HEK293 (cell line): ENCODE data around the gene TESK2.

Experiments used
- CTCF ChIA-PET: fragments of 350-600 bp; formaldehyde crosslinking; extraction: SDS; loops from one replicate; lab custom pipeline; 2021; ENCODE audit warnings: antibody characterized with exemption; lab: Yijun Ruan, JAX
- POLR2A ChIA-PET: fragments of 300-600 bp; formaldehyde crosslinking; extraction: SDS; loops from one replicate; lab custom pipeline; 2020; ENCODE audit warnings: antibody characterized with exemption, inconsistent platforms; lab: Yijun Ruan, JAX
- H3K27ac ChIP-seq: fragments of 200-500 bp; sonication (Bioruptor generic); 2 replicates; pipeline ENCODE4 v1.5.1; 2014; ENCODE audit warnings: low read depth, low read length, control low read depth, inconsistent platforms; ENCODE audit errors: extremely low read depth
- H3K36me3 ChIP-seq, 2 experiments: fragments of 200-500 bp in 1 of 2; sonication (Bioruptor generic) in 1 of 2; 1 replicate in 1 of 2; 2 replicates in 1 of 2; pipeline ENCODE4 v1.5.1; 2014 to 2017; ENCODE audit warnings: inconsistent platforms in 2 of 2, low read length in 2 of 2; ENCODE audit not compliant: control insufficient read depth in 2 of 2, insufficient read depth in 1 of 2
- H3K4me1 ChIP-seq: fragments of 200-500 bp; sonication (Bioruptor generic); 2 replicates; pipeline ENCODE4 v1.5.1; 2014; ENCODE audit warnings: mild to moderate bottlenecking, low read length, inconsistent platforms; ENCODE audit not compliant: control insufficient read depth, insufficient read depth
- H3K4me3 ChIP-seq: 2 replicates; pipeline ENCODE4 v1.5.1; 2011; ENCODE audit warnings: low read depth, mild to moderate bottlenecking, control low read depth, low read length, moderate library complexity
- H3K9me3 ChIP-seq: fragments of 200-500 bp; sonication (Bioruptor generic); 2 replicates; pipeline ENCODE4 v1.5.1; 2014; ENCODE audit warnings: low read depth, low read length, inconsistent platforms; ENCODE audit not compliant: control insufficient read depth, insufficient read depth
- GLI4 ChIP-seq: fragments of 450-650 bp; formaldehyde crosslinking; IDR thresholded peaks from 2 replicates; pipeline ENCODE4 v1.5.1; 2016; ENCODE audit warnings: missing biosample characterization, missing genetic modification characterization
- MZF1 ChIP-seq: fragments of 450-650 bp; formaldehyde crosslinking; IDR thresholded peaks from 2 replicates; pipeline ENCODE4 v1.5.1; 2017; ENCODE audit warnings: missing biosample characterization, missing genetic modification characterization, borderline replicate concordance
- SCRT2 ChIP-seq: fragments of 450-650 bp; formaldehyde crosslinking; IDR thresholded peaks from 2 replicates; pipeline ENCODE4 v1.5.1; 2016; ENCODE audit warnings: missing biosample characterization, missing genetic modification characterization
- YY2 ChIP-seq: fragments of 450-650 bp; formaldehyde crosslinking; IDR thresholded peaks from 2 replicates; pipeline ENCODE4 v1.5.1; 2016; ENCODE audit warnings: missing biosample characterization, missing genetic modification characterization
- ZNF10 ChIP-seq: fragments of 450-650 bp; formaldehyde crosslinking; IDR thresholded peaks from 2 replicates; pipeline ENCODE4 v1.5.1; 2017; ENCODE audit warnings: missing biosample characterization, missing genetic modification characterization
- ZNF140 ChIP-seq: fragments of 450-650 bp; formaldehyde crosslinking; IDR thresholded peaks from 2 replicates; pipeline ENCODE4 v1.5.1; 2016; ENCODE audit warnings: missing biosample characterization, missing genetic modification characterization
- ZNF146 ChIP-seq: fragments of 450-650 bp; formaldehyde crosslinking; IDR thresholded peaks from 2 replicates; pipeline ENCODE4 v1.5.1; 2016; ENCODE audit warnings: missing biosample characterization, missing genetic modification characterization
- ZNF174 ChIP-seq: fragments of 450-650 bp; formaldehyde crosslinking; IDR thresholded peaks from 2 replicates; pipeline ENCODE4 v1.5.0; 2017; ENCODE audit warnings: missing biosample characterization, mild to moderate bottlenecking, missing genetic modification characterization
- ZNF24 ChIP-seq: fragments of 450-650 bp; formaldehyde crosslinking; IDR thresholded peaks from 2 replicates; pipeline ENCODE4 v1.5.1; 2016; ENCODE audit warnings: missing biosample characterization, missing genetic modification characterization
- ZNF341 ChIP-seq: fragments of 450-650 bp; formaldehyde crosslinking; IDR thresholded peaks from 2 replicates; pipeline ENCODE4; 2016; ENCODE audit warnings: low read depth, missing biosample characterization, missing genetic modification characterization
- ZNF354C ChIP-seq: fragments of 450-650 bp; formaldehyde crosslinking; IDR thresholded peaks from 2 replicates; pipeline ENCODE4 v1.5.1; 2016; ENCODE audit warnings: missing biosample characterization, missing genetic modification characterization, low read depth, borderline replicate concordance
- ZNF423 ChIP-seq: fragments of 450-650 bp; formaldehyde crosslinking; IDR thresholded peaks from 2 replicates; pipeline ENCODE4 v1.5.1; 2016; ENCODE audit warnings: missing biosample characterization, missing genetic modification characterization
- ZNF501 ChIP-seq: fragments of 450-650 bp; formaldehyde crosslinking; IDR thresholded peaks from 2 replicates; pipeline ENCODE4 v1.5.1; 2016; ENCODE audit warnings: missing biosample characterization, missing genetic modification characterization
- ZNF561 ChIP-seq: fragments of 450-650 bp; IDR thresholded peaks from 2 replicates; pipeline ENCODE4 v1.5.1; 2018; ENCODE audit warnings: missing biosample characterization, missing genetic modification characterization, borderline replicate concordance
- ZNF623 ChIP-seq: fragments of 450-650 bp; formaldehyde crosslinking; IDR thresholded peaks from 2 replicates; pipeline ENCODE4 v1.5.1; 2016; ENCODE audit warnings: missing biosample characterization, missing genetic modification characterization
- ZNF629 ChIP-seq: fragments of 450-650 bp; formaldehyde crosslinking; IDR thresholded peaks from 2 replicates; pipeline ENCODE4 v1.5.1; 2017; ENCODE audit warnings: missing biosample characterization, missing genetic modification characterization
- ZXDB ChIP-seq: fragments of 450-650 bp; formaldehyde crosslinking; IDR thresholded peaks from 2 replicates; pipeline ENCODE4 v1.5.1; 2016; ENCODE audit warnings: missing biosample characterization, missing genetic modification characterization
- TF ChIP-seq, protein P1 (sequence below): fragments of 450-650 bp; formaldehyde crosslinking; IDR thresholded peaks from 2 replicates; pipeline ENCODE4 v1.5.1; 2016; ENCODE audit warnings: missing biosample characterization, missing genetic modification characterization
- TF ChIP-seq, protein P2 (sequence below): fragments of 450-650 bp; formaldehyde crosslinking; IDR thresholded peaks from 2 replicates; pipeline ENCODE4 v1.5.1; 2017; ENCODE audit warnings: missing biosample characterization, missing genetic modification characterization
- TF ChIP-seq, protein P3 (sequence below): fragments of 450-650 bp; formaldehyde crosslinking; IDR thresholded peaks from 2 replicates; pipeline ENCODE4 v1.5.0; 2017; ENCODE audit warnings: missing biosample characterization, missing genetic modification characterization, borderline replicate concordance
- TF ChIP-seq, protein P4 (sequence below): fragments of 450-650 bp; formaldehyde crosslinking; IDR thresholded peaks from 2 replicates; pipeline ENCODE4 v1.5.1; 2016; ENCODE audit warnings: missing biosample characterization, missing genetic modification characterization, borderline replicate concordance

The TESK2 gene

DNA sequence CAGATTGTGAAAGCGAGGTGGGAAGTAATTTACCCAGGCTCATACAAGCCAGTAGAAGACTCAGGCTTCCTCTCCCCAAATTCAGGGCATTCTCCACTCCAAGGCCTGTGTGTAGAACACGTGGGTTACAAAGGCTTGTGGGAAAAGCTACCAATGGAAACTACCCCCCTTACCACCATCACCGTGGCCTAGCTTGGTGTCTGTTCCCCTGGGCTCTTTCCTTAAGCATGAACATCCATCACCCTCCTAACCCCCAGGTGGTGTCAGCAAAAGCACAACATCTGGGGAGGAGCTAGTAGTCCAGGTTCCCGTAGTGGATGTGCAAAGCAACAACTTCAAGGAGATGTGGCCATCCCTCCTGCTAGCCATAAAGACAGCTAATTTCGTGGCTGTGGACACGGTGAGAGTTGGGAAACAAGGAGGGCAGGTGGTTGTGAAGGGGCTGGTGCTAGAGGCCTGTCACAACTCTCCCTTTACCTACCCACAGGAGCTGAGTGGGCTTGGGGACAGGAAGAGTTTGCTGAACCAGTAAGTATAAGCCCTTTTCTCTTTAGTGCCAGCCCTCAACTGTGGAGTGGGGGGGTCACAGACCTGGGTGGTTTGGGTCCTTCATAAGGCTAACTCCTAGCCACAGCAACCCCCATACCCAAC, 150.0 kb downstream of the TESK2 start:
- H3K36me3 ChIP-seq = peaks cover 0 to 59% of the 10 kb centered on the region in 2 experiments; a peak in 2 of 3 replicates
- H3K4me1 ChIP-seq = no peaks in the 10 kb centered on the region
- H3K9me3 ChIP-seq = no peaks in the 10 kb centered on the region
- CTCF ChIA-PET = interaction anchor here (0.6 to 2.3 kb wide), 10 partner anchors 8 to 610 kb away, joined by 3 to 8 read pairs (median 5); partner anchors contain the start of genes RNU5D-1 and TESK2
- TF ChIP-seq ZNF501 (tag by site-specific recombination) = 0 out of 2 replicates have a peak, but pooled peaks have one; percentile 24
- TF ChIP-seq, protein P1, sequence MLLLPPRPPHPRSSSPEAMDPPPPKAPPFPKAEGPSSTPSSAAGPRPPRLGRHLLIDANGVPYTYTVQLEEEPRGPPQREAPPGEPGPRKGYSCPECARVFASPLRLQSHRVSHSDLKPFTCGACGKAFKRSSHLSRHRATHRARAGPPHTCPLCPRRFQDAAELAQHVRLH = peak; percentile 90
- no peak for TF ChIP-seq ZNF140 (tag by site-specific recombination)
- TF ChIP-seq ZNF174 (tag by site-specific recombination) = no peak
- no peak for TF ChIP-seq ZNF561
- peak; percentile 40; the same call in 1 of the 2 replicates for TF ChIP-seq ZNF10
- TF ChIP-seq, all 188 proteins: peak for 3
- H3K4me3 ChIP-seq = peak overlapping the region; percentile 67
- POLR2A ChIA-PET = interaction anchor here (0.6 to 3.2 kb wide), 20 partner anchors 9 to 619 kb away, joined by 3 to 62 read pairs (median 9); partner anchors contain the start of genes BTBD19, CCDC163, HECTD3 and HPDL
- peak overlapping the region; percentile 75; the same call in 1 of the 2 replicates for H3K27ac ChIP-seq

DNA sequence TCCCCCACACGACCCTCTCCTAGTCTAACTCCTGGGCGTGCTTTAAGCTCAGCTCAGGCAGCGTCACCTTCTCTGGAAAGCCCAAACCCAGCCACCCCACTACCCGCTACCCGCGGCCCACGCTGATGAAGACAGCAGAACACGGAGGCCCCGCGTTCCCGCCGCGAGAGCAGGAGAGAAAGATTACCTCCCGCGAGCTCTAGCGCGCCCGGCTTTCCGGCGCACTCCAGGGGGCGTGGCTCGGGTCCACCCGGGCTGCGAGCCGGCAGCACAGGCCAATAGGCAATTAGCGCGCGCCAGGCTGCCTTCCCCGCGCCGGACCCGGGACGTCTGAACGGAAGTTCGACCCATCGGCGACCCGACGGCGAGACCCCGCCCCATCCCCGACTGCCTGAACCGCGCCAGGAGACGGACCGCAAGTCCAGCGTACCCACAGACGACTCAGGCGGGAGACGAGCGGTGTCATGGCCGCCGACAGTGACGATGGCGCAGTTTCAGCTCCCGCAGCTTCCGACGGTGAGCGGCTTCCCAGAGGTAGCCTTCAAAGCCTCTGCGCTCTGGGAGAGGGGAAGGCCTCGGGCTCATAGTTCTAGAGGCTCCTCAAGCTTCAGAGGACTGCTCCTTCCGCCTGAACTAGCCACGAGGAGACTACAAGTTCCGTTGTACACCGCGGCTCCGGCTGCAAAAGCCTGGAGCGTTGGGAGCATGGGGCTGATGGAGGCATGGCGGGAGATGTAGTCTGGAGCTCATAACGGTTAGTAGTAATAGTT, 151.0 kb downstream of the TESK2 start, which contains the start of the genes MUTYH and TOE1:
MUTYH (minus strand) TSS at position 652 of the 770 bp plus-strand sequence. CDS start 5,935 bp downstream, outside the sequence.
TOE1 (plus strand) TSS at position 382 of the 770 bp plus-strand sequence; CDS start at position 465, 83 bp downstream.
- peaks cover 0 to 50% of the 10 kb centered on the region in 2 experiments; a peak in 2 of 3 replicates for H3K36me3 ChIP-seq
- peak within 1 kb of the TSS; percentile 67 for H3K4me3 ChIP-seq
- H3K27ac ChIP-seq = peak within 1 kb of the TSS; percentile 75
- ChIA-PET CTCF (interaction anchor here (0.7 to 2.3 kb wide), 12 partner anchors 9 to 884 kb away, joined by 3 to 8 read pairs (median 5); partner anchors contain the start of genes RNU5D-1 and TESK2), POLR2A (interaction anchor here (0.6 to 3.2 kb wide), 37 partner anchors 10 to 907 kb away, joined by 3 to 62 read pairs (median 6); partner anchors contain the start of genes AKR1A1, BTBD19, CCDC163 and GPBP1L1)
- no peaks in the 10 kb centered on the region for H3K4me1 ChIP-seq
- no peaks in the 10 kb centered on the region for H3K9me3 ChIP-seq
- peak; percentile 36; the same call in 1 of the 2 replicates for TF ChIP-seq SCRT2 (tag by site-specific recombination)
- 0 out of 2 replicates have a peak, but pooled peaks have one; percentile 15 for TF ChIP-seq GLI4 (tag by site-specific recombination)
- TF ChIP-seq, protein P2, sequence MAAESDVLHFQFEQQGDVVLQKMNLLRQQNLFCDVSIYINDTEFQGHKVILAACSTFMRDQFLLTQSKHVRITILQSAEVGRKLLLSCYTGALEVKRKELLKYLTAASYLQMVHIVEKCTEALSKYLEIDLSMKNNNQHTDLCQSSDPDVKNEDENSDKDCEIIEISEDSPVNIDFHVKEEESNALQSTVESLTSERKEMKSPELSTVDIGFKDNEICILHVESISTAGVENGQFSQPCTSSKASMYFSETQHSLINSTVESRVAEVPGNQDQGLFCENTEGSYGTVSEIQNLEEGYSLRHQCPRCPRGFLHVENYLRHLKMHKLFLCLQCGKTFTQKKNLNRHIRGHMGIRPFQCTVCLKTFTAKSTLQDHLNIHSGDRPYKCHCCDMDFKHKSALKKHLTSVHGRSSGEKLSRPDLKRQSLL (tag by site-specific recombination) = peak; percentile 91
- TF ChIP-seq ZNF623 (tag by site-specific recombination) = 0 out of 2 replicates have a peak, but pooled peaks have one; percentile 15
- TF ChIP-seq, protein P3, sequence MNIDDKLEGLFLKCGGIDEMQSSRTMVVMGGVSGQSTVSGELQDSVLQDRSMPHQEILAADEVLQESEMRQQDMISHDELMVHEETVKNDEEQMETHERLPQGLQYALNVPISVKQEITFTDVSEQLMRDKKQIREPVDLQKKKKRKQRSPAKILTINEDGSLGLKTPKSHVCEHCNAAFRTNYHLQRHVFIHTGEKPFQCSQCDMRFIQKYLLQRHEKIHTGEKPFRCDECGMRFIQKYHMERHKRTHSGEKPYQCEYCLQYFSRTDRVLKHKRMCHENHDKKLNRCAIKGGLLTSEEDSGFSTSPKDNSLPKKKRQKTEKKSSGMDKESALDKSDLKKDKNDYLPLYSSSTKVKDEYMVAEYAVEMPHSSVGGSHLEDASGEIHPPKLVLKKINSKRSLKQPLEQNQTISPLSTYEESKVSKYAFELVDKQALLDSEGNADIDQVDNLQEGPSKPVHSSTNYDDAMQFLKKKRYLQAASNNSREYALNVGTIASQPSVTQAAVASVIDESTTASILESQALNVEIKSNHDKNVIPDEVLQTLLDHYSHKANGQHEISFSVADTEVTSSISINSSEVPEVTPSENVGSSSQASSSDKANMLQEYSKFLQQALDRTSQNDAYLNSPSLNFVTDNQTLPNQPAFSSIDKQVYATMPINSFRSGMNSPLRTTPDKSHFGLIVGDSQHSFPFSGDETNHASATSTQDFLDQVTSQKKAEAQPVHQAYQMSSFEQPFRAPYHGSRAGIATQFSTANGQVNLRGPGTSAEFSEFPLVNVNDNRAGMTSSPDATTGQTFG = no peak
- peak; percentile 72 for TF ChIP-seq ZNF629 (tag by site-specific recombination)
- TF ChIP-seq ZNF24 (tag by site-specific recombination) = peak; percentile 73; the same call in 1 of the 2 replicates
- 0 out of 2 replicates have a peak, but pooled peaks have one; percentile 6 for TF ChIP-seq ZNF146 (tag by site-specific recombination)
- peak; percentile 12; the same call in 1 of the 2 replicates for TF ChIP-seq ZNF341 (tag by site-specific recombination)
- no peak for TF ChIP-seq ZNF354C (tag by site-specific recombination)
- TF ChIP-seq, protein P4, sequence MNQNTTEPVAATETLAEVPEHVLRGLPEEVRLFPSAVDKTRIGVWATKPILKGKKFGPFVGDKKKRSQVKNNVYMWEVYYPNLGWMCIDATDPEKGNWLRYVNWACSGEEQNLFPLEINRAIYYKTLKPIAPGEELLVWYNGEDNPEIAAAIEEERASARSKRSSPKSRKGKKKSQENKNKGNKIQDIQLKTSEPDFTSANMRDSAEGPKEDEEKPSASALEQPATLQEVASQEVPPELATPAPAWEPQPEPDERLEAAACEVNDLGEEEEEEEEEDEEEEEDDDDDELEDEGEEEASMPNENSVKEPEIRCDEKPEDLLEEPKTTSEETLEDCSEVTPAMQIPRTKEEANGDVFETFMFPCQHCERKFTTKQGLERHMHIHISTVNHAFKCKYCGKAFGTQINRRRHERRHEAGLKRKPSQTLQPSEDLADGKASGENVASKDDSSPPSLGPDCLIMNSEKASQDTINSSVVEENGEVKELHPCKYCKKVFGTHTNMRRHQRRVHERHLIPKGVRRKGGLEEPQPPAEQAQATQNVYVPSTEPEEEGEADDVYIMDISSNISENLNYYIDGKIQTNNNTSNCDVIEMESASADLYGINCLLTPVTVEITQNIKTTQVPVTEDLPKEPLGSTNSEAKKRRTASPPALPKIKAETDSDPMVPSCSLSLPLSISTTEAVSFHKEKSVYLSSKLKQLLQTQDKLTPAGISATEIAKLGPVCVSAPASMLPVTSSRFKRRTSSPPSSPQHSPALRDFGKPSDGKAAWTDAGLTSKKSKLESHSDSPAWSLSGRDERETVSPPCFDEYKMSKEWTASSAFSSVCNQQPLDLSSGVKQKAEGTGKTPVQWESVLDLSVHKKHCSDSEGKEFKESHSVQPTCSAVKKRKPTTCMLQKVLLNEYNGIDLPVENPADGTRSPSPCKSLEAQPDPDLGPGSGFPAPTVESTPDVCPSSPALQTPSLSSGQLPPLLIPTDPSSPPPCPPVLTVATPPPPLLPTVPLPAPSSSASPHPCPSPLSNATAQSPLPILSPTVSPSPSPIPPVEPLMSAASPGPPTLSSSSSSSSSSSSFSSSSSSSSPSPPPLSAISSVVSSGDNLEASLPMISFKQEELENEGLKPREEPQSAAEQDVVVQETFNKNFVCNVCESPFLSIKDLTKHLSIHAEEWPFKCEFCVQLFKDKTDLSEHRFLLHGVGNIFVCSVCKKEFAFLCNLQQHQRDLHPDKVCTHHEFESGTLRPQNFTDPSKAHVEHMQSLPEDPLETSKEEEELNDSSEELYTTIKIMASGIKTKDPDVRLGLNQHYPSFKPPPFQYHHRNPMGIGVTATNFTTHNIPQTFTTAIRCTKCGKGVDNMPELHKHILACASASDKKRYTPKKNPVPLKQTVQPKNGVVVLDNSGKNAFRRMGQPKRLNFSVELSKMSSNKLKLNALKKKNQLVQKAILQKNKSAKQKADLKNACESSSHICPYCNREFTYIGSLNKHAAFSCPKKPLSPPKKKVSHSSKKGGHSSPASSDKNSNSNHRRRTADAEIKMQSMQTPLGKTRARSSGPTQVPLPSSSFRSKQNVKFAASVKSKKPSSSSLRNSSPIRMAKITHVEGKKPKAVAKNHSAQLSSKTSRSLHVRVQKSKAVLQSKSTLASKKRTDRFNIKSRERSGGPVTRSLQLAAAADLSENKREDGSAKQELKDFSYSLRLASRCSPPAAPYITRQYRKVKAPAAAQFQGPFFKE (tag by site-specific recombination) = no peak
- TF ChIP-seq ZNF423 (tag by site-specific recombination) = 0 out of 2 replicates have a peak, but pooled peaks have one; percentile 15
- TF ChIP-seq MZF1 = peak; percentile 12; the same call in 1 of the 2 replicates
- peak; percentile 73 for TF ChIP-seq ZXDB (tag by site-specific recombination)
- TF ChIP-seq YY2 (tag by site-specific recombination) = peak; percentile 78
- peak; percentile 85 for TF ChIP-seq ZNF561
